HG02981 (cell line): ENCODE data around the gene MAGI1.
"Not testable (repeated sequence)": the region's sequence is repeated elsewhere in the genome, so short reads cannot be mapped to it uniquely, and the experiment has no call there.

Experiments used
- ATAC-seq: cut with Tn5 transposase; IDR thresholded peaks from one replicate; pipeline ENCODE4 v1.9.1; 2021; ENCODE audit warnings: mild to moderate bottlenecking, moderate library complexity; ENCODE audit not compliant: unreplicated experiment

The MAGI1 gene

DNA sequence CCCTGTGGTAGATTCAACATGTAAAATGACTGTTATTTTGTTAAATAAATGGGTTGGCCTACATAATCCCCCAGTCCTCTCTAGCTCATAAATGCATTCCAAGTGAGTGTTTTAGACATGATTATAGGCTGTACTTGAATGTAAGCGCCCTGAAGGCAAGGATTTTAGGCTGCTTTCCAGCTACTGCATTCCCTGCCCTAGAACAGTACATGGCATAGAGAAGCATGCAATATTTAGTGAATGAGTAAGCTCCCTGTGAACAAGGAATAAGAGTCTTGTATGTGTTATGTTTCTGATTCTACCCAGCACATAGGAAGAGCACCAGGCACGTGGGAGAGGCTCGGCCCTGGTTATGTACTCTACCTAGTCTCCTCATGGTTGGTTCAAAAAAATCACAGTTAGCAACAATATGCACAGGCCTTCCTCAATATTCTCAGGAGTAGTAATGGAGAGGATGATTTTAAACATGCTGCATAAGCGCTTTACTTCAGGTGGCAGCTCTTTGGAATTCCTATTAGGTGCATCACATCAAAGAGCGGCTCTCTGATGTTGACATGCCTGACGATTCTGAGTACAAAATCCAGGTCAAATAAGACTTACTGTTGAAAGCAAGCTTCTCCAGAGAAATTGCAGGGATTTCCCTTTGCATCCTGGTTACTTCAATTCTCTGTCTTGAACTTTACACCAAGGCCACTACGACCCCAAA is 456.6 kb downstream of the MAGI1 start:
- ATAC-seq, result no peak

DNA sequence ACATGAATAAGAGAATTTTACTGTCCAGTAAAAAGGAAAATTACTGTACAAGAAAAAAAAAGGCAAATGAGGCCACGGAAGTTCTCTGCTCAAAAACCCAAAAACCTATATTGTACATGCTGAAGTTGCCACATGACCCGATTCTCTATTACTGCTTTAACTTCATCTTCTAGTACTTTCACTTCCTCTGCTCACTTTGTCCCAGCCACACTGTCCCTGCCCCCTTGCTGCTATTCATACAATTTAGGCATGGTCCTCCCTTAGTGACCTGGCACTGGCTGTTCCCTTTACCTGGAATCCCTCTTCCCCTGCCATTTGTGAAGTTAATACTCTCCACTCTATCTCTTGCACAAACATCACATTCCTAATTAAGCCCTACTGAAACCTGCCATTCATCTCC is 457.4 kb downstream of the MAGI1 start:
- no peak for ATAC-seq

GRCh38 chr3:65578861-65579260 is 459.9 kb downstream of the MAGI1 start:
- no peak for ATAC-seq

DNA sequence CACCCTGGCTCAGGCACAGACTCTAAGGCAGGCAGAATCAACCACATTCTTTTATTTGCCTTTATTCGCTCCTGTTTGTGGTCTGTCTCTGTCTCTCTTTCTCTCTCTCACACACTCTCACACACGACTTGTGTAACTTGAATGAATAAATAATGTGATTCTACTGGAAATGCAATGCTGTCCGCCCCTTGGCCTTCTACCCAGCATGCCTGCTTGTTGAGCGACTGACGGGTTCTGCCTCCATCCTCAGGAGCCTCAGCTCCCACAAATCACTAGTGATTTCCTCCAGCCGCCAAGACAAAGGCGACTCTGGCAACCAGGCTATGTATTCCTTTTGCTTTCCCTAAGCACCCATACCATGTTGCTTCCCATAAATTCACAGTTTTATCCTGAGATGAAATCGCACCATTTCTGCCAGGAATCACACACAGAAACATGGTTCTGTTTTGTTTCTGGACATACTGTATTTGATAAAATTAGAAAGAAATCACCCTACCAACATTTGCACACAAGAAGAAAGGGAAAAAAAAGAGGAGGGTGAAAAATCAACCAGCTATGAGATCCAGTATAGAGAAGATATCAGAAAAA is 460.8 kb downstream of the MAGI1 start:
- no peak for ATAC-seq

- no peak for ATAC-seq
Measured at GRCh38 chr3:65576966-65577365, 461.8 kb downstream of the MAGI1 start.

- no peak for ATAC-seq
Measured at GRCh38 chr3:65576228-65576627, 462.5 kb downstream of the MAGI1 start.

- no peak for ATAC-seq
Measured at GRCh38 chr3:65575376-65575840, 463.3 kb downstream of the MAGI1 start.

GRCh38 chr3:65573548-65574116 is 465.1 kb downstream of the MAGI1 start:
- no peak for ATAC-seq

- ATAC-seq, result no peak
Measured at GRCh38 chr3:65572175-65572777, 466.4 kb downstream of the MAGI1 start.

DNA sequence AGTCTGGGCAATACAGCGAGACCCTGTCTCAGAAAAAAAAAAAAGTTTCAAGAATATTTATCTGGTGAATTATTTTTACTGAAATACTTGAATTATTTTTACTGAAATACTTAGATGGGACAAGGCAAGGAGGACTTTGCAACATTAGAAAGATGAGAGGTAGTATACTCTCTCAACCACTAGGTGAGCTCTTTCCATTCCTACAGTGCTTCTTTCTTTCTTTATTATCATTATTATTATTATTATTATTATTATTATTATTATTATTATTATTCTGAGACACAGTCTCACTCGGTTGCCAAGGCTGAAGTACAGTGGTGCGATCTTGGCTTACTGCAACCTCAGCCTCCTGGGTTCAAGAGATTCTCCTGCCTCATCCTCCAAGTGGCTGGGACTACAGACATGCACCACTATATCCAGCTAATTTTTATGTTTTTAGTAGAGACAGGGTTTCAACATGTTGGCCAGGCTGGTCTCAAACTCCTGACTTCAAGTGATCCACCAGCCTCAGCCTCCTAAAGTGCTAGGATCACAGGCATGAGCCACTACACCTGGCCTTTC is 468.8 kb downstream of the MAGI1 start:
- no peak for ATAC-seq

DNA sequence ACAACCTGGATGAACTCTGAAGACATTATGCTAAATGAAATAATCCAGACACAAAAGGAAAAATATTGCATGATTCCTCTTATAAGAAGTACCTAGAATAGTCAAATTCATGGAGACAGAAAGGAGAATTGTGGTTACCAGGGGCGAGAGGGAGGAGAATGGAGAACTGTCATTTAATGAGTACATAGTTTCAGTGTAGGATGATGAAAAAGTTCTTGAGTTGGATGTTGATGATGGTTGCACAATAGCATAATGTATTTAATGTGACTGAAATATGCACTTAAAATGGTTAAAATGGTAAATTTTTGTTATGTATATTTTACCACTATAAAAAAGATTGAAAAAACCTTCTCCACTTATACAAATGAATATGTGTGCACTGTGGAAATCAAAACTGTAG is 469.6 kb downstream of the MAGI1 start:
- no peak for ATAC-seq

GRCh38 chr3:65568497-65568896 is 470.2 kb downstream of the MAGI1 start:
- ATAC-seq, result no peak

DNA sequence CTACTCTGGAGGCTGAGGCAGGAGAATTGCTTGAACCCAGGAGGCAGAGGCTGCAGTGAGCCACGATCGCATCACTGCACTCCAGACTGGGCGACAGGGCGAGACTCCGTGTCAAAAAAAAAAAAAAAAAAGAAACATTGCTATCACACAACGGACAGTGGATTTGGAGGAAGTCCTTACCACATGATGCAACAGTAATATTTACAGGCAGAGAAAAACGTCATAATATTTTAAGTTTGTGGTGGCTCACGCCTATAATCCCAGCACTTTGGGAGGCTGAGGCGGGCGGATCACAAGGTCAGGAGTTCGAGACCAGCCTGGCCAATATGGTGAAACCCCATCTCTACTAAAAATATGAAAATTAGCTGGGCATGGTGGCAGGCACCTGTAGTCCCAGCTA is 473.0 kb downstream of the MAGI1 start:
- ATAC-seq, result not testable (repeated sequence)

DNA sequence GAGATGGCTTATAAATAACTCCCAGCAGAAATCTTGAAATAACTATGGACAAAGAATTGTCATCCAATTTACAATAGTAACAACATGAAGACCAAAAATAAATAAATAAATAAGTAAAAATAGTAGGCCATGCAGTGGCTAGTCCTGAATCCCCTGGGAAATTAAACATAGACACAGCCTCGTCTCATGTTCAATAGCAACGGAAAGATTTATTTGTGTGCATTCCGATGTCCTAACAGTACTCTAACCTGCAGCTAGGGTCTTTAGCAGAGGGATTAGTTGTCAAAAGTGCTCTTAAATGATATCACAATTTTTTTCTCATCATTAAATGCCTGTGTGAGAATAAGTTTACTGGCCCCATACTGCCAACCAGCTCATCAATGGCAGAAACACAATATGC is 474.2 kb downstream of the MAGI1 start:
- no peak for ATAC-seq

GRCh38 chr3:65563861-65564260 is 474.9 kb downstream of the MAGI1 start:
- ATAC-seq, result no peak

DNA sequence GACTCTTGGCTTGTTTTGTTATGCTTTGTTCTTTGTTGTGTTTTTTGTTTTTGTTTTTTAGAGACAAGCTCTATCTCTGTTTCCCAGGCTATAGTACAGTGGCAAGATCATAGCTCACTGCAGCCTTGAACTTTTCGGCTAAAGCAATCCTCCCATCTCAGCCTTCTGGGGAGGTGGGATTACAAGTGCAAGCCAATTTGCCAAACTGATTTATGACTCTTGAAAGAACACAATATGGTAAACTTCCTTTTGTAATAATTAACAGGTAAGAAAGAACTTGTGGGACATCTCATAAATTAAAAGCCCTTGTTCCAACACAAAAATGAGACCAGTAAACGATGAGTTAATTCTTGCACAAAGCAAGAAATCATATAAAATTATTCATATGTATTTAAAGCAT is 476.3 kb downstream of the MAGI1 start:
- ATAC-seq, result no peak

DNA sequence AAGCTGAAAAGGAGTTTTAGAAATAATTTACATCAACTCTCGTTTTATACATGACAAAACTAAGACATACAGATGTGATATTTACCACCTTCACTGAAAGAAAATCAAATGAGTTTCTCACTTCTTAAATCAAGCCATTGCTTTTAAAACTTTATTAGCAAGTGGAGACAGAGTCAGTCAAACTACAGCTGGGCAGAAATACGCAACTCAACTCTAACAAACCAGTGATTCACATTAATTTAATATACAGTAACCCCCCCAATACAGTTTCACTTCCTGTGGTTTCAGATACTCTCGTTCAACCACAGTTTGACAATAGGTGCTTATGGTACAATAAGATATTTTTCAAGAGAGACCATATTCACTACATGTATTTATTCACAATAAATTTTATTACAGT is 477.1 kb downstream of the MAGI1 start:
- ATAC-seq, result no peak

- no peak for ATAC-seq
Measured at GRCh38 chr3:65560901-65561300, 477.8 kb downstream of the MAGI1 start.

GRCh38 chr3:65560133-65560532 is 478.6 kb downstream of the MAGI1 start:
- no peak for ATAC-seq

- no peak for ATAC-seq
Measured at GRCh38 chr3:65559643-65560042, 479.1 kb downstream of the MAGI1 start.

DNA sequence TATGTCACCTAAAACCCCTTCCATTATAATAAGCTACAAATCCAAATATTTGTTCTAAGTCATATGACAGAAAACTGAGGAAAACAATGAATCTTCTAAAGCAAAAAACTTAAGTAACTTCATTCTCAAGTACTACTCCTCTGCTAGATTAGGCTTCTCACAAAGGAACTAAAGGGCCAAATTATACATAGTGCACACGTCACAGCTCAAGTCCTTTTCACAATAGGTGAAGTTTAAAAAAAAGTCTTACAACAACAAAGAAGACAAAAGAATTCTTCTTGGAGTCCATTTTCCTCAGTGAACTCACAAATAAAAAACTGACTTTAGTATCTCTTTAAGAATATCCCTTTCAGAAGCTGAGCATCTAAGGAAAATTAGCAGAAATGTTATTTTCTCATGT is 479.9 kb downstream of the MAGI1 start:
- ATAC-seq, result no peak
